Pulmonary artery endothelial cell (primary cell): ENCODE measurements around the gene ADAMTS3. TPM values are rescaled to one million over a fixed set of nuclear protein-coding genes. Genes with fewer than 3 reads are reported as not detected.
A peak's percentile ranks its signal among the peaks of the same experiment; 100 is the strongest.

Source experiments
- DNase-seq: peaks from one replicate; pipeline ENCODE4 v3.0.0-alpha.2; 2011; ENCODE audit warnings: low read depth, low spot score
- total RNA-seq: library from RNA; depleted of rRNA; stranded (reverse); fragments of >200 nt; gene quantifications from 2 replicates; pipeline ENCODE4 v1.2.3, GENCODE V29; 2014

Gene ADAMTS3
- total RNA-seq, 1 donor from 2014 or later = 5.2 TPM

DNA sequence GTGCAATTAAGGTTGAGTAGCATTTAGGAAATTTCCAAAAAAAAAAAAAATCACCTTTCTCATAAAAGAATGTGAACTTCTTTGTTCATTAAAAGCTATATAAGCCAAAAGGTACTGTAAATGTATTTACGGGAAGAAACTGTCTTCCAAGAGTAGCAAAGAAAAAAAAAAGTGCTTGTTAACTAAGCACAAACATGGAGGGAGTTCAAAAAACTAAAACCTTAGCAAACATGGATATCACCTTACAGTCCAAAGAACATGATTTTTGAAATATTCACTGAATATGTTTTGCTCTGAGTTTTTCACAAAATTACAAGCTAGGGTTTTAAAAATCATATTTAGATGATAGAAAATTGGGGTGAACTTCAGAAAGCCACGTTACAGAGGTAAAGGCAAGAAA is 217.5 kb downstream of the ADAMTS3 start:
- DNase-seq = no peak

DNA sequence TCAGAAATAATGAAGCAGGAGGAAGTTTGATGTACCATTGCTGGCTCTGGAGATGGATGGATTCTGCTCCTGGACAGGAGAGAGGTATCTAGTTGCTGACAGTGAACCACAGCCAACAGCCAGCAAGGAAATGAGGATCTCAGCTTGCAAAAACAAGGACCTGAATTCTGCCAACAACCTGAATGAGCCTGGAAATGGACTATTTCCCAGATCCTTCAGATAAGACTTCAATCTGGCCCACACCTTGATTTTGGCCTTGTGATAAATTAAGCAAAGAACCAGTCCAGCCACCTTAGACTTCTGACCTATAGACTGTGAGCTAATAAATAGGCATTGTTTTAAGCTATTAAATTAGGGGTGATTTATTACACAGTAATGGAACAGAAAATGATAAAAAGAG is 220.3 kb downstream of the ADAMTS3 start:
- DNase-seq = no peak

DNA sequence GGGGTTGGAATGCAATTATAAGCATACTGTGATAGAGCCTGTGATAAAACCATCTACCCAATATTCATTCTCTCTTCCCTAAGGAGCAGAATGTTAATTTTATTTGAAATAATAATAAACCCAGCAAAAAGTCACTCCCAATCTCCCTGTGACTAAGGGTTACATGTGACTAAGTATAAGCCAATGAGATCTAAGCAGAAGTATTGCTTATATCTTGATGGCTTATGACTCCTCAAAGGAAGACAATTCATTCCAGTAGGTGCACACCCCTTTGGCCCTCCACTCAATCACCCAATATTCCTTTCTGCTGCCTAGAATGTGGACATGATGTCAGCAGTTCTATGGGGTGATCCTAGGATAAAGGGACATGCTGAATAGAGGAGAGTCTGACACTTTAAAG is 224.6 kb downstream of the ADAMTS3 start:
- DNase-seq = no peak

DNA sequence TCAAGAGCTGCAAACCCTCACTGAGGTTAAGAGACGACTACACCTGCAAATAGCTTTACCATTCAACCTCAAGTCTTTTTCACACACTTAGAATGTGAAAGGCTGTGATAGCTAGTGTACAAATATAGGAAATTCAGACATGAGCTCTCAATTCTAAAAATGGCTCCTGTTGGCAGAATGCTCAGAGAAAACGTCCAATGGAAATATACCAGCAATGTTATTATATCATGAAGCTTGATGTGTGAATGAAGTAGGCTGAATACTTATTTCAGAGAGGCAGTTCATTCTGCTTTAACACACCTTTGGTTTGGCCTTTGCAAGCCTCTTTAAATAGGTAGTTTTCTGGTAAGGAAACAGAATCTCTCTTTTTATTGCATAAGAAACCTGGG is 227.6 kb downstream of the ADAMTS3 start:
- DNase-seq = no peak

DNA sequence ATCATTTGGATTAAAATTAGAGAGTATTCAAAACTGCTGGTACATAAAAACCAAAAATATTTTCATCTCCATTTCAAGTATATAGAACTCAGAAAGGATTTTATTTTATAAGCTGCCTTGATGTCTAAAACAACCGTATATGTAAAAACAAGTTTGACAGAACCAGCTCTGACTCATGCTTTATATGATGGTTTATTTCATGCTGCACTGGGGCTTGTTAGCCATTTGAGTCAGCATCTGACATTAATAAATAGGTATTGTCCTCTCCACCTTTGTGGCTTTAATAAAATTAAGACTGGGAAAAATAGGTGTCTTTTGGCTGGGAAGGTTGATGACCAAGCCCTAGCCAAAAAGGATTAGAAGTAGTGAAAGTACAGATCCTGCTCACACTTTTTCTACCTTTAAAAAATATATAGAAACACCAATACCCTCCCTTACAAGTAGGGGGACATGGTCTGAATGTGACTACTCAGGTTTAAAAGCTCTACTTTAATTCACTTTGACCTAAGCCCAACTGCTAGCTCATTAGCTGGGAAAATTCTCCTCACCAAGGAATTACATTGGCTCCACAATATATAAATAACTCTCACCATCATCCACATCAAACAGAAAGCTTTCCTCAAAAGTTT is 228.1 kb downstream of the ADAMTS3 start:
- DNase-seq = no peak

DNA sequence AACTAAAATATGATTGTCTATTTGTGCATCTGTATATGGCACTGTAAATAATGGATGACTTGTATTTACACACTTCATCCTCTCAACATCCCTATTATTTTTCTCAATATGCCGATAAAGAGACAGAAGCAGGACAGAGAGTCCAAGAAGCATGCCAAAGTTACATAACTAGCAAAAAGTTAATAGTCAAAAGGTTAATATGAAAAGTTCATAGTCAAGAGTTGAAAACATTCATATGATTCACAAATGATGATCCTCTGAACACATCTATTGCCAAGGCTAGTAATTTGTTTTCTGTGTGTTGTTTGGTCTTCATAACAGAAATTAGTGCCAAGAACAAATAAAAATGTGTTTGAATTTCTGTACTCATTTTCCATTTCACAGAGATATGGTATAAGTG is 231.0 kb downstream of the ADAMTS3 start:
- DNase-seq = no peak

DNA sequence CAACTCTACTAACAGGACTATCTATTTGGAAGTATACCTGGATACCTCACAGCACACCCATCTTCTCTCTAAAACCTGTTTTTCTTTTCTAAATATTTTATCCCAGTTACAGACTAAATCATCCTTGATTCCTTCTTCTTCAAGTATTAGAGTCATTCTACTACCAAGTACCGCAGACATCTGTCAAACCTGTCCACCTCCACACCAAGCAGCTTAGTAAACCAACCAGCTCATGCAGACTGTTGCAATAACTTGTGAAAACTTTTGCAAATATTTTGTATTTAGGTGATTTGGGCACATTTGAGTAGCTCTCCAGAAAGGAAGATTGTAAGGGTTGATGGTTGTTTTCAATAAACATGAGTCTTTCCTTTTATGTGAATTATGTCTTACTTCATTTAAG is 238.6 kb downstream of the ADAMTS3 start:
- no peak for DNase-seq

DNA sequence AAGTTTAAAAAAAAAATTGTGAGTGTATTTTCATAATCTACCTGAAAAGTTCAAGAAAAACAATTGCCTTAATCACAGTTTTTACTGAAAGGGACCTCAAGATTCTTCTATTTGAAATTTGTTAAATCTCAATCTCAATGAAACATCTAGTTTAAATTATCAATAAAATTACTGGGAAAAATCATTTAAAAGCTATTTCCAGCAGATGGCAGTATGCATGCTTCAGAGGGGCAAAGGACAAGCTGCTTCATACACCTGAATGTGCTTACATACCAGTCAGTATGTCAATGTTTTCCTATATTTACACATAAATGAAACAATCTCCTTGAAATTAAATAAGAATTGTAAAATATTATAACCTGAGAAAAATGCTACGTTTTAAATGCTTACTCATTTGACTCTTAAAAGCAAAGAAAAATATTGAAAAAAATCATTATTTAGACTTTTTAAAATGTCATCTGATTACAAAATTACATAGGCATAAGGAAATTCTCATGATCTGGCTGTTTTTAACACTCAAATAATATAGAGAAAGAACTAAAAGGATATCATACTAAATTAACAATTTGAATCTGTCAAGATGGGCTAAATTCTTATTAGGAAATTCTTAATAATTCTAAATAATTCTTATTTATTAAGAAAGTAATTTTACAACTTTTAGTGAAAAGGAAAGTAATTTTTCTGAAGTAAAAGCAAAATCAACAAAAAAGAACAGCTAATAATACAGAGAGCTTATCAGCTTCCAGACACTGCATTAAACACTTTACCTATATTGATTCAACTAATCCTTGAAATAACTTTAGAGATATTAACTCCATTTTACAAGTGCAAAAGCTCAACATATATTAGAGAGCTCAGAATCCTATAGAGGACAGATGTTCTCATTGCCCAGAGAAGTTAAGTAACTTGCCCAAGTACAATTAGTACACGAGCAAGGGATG is 242.1 kb downstream of the ADAMTS3 start:
- no peak for DNase-seq

DNA sequence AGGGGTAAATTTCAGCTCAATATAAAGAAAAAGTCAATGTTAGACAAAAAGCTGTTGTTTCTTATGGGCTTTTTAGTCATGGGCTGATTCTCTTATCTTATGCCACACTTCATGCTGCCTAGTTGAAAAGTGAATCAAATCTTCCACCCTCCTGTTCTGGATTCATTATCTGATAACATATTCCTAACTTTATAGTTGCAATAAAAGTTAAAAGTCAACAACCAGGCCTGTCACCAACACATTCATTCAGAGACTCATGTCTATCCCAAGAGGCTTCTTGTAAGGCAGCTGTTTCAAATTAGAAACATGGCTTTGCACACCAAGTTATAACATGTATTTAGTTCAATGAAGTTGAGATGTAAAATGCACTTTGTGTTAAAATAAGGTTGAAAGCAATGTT is 243.8 kb downstream of the ADAMTS3 start:
- no peak for DNase-seq

DNA sequence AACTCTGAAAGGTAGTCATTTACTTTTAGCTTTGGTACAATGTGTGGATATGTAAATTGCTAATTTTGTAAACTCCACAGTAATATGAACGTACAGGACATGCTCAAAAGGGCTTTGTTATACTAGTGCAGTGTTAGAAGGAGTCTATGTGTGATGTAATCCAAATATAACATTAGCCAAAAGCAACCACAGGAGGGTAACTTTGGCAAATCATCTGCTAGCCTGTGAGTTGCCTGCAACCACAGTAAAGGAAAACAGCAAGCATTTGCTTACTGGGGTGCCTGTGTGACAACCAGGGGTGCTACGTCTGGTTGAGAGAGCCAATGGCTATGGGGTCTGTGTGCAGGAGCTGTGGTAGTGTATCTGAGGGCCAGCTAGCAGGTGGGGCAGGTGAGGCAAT is 245.8 kb downstream of the ADAMTS3 start:
- DNase-seq = no peak

DNA sequence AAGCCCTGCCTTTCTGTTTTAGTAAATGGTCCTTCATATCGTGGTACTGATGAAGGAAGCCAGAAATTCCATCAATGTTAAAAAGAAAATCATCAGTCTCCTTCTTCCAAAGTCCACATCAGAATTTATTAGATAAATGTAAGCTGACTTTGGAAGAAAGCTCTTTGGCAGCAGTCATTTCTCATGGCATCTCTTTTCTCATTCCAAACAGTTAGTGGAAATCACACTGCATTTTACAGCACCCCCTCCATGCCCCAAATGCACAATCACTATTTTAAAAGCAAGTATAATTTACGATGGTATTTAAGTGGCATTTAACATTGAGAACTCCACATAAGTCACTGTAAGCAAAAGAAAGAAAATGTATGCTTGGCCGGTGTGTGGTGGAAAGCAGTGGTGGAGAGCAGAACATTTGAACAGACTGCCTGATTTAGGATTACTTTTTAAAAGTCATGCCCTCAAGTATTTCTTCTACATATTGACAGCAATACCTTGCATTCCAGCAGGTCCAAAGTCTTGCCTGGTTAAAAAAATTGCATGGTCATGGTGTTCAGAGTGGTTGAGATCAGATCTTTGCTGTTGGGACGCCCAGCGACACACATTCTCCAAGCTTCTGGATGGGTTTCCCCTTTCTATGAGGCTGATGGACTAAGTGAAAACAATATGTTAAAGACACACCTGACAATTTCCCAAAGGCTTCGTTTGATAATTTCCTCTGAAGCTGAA is 248.6 kb downstream of the ADAMTS3 start:
- DNase-seq = no peak

DNA sequence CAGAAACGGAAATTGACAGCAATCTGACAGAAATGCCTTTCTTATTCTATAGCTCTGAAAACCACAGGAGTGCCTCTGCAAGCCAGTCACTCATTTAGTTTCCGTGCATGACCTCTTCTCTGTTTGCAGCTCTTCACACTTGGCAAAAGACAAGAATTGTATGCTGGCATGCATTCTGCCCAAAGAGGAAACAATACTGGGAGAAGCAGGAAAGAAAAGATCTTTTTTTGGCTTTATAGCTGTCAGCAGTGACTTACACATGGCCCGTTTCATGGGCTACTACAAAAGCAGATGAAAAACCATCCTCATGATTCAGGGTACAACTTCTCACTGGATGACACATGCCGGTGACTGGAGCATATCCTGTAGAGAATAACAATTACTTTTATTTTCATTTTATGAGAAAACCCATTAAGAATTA is 249.4 kb downstream of the ADAMTS3 start:
- peak; percentile 64 for DNase-seq

DNA sequence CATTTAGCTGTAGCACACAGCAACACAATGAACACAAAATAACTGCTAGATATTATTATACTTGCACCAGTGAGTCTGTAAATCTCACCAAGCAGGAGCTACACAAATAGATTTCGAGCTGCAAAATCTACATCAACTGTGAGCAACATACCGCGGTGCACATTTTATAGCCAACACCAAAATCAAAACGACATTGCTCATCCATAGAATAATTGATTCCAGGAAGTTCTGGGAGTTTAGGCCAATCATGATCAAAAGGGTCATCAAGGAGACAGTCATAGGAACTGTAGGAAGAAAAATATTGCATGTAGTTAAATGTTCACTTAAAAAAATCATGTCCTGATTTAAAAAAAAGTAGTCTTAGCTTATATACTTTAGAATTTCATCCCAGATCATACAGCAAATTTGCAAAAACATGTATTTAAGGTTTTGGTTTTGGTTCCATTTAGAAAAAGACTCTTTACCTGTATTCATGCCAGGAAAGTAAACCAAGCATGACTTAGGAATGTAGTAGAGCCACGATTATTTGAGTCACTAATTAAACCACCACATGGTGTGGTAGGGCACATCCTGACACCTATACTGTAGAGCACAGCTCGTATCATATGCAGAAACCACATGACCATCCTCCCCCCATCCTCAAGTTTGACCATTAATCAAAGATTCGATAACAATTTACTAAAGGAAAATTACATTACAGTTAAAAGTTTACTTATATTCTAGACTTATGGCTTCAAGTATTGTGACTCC is 250.4 kb downstream of the ADAMTS3 start:
- no peak for DNase-seq

DNA sequence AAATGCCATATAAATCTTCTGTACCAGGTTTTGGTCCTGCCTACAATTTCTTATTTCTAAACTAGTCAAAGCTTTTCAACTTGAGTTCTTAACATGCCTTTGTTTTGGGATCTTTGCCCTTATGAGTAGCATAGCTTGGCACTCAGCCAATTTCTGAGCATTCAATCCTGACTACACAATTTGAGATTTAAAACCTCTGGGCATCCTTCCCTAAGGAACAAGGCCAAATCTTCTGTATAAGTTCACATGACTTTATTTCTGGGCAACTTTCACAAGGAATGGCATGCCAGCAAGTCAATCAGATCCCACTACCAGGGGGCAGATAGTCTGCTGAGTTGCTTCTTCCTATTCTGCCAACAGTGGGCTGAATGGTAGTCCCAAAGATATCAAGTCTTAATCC is 254.2 kb downstream of the ADAMTS3 start:
- DNase-seq = no peak

DNA sequence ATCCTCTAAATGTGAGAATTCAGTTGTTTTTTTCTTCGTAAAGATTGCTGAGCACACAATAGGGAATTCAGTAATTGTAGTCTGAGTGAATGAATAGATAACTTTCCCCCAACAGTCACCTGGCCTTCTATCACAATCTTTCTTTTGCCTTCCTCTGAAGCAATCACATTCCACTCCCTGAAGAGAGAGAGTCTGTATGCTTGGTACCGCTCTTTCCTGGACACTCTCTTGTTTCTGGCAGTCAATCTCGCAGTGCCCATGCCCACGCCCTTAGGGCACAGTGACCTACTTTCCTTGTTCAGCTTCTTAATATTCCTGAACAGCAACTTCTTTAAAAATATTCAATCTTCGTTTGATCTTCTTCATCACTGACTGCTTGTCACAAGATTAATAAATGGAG is 255.9 kb downstream of the ADAMTS3 start:
- DNase-seq = no peak

DNA sequence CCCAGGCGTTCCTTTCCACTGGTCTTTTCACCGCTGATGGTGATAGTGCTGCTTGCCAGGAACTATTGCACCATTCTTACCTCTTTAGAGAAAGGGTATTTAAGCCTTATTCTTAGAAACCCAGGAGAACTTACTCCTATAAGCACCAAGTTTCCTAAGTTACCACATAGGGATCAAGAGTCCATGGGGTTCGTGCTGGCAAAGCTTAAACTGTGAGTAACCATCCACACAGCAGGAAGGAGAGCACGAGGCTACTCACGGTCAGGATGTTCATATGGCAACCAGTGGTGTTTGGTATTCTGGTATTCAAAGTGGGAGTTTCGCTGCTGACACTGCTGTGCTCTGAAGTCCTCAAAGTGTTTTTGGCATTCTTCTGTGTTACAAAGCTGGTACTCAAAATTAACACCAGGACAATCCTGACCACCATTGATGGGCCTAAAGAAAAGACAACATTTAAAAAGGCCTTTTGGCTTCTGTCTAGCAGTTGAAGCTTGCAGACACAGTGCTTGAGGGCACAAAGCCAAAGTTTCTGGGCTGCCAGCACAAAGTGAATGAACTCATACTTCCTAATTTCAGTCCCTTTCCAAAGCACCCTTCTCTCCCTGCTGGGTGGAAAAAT is 256.9 kb downstream of the ADAMTS3 start:
- DNase-seq = peak; percentile 72

DNA sequence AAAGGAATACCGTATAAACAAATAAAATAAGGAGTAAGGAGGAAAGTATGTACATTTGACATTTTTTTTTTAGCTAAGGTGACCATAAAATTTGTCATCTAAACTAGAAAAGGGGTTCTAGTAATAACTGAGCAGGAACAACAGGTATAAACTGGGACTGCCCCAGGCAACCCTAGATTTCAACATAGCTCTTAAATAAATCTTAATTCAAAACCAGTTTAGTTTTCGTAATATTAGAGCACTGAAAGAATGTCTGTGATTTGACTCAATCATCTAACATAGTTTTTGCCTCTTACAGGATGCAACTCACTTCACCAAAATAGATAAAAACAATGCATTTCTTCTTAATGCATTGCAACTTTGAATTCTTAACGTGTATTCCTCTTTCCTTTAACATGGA is 257.7 kb downstream of the ADAMTS3 start:
- no peak for DNase-seq

DNA sequence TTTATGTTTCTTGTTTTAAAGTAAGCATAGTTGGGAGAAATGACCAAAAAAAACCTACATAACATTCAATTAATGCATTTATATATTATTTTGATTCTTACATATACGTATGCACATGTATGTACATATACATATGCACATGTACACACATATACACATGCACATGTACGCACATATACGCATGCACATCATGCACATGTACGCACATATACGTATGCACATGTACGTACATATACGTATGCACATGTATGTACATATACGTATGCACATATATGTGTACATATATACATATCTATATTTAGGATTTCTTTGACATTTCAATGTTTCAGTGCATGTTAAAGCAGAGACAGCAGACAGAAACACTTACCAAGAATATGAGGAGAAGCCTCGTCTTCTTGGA is 263.4 kb downstream of the ADAMTS3 start:
- no peak for DNase-seq

DNA sequence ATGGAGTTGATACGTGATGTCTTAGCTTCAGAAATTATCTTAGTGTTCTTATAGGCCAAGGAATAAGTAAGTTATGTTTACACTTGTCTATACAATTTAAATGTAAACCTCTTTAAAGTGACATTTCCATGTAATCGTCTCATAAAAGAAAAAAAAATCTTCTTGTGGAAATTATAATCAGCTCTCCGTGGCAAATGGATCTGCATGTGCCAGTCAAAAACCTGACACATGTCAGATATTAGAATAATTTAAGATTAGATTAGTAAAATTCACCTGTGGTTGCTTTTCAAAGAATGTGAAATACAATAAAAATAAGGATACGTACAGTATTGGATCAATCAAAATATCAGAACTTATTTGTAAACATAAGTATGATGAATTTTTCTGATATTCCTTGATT is 263.9 kb downstream of the ADAMTS3 start:
- no peak for DNase-seq

DNA sequence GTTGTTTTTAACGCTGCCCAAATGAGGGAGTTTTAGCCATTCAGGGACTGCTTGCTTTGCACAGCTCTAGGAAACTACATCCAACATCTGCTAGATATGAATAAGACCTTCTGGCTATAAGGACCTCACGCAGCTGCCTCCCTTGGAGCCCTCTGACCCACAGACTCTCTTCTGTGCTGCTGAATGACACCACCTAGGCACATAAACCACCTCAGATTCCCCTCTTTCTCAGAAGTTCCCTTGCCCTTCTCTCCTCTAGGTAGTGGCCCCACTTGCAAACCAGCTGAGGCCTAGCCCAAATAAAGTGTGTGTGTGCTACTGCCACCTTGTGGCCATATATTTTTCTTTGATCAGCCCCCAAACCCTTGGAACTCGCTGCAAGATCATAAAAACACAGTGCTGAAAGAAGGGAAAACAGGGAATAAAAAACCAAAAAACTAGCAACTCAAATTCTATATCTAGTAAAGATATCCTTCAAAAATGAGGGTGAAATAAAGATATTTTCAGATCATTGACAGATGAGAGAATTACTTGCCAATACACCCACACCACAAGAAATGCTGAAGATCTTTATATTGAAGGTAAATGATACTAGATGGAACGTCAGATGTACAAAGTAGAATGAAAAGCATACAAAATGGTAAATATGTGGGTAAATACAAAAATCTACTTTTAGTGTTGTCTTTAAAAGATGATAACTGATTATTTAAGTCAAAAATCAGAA is 265.9 kb downstream of the ADAMTS3 start:
- DNase-seq = no peak
